ENCODE results near the gene SEC62. TPM values are rescaled to one million over a fixed set of nuclear protein-coding genes. Genes with fewer than 3 reads are reported as not detected.

SEC62 gene
- total and polyA plus RNA-seq, 9 donors, result 53.7 to 96.2 (median 70.7) TPM

DNA sequence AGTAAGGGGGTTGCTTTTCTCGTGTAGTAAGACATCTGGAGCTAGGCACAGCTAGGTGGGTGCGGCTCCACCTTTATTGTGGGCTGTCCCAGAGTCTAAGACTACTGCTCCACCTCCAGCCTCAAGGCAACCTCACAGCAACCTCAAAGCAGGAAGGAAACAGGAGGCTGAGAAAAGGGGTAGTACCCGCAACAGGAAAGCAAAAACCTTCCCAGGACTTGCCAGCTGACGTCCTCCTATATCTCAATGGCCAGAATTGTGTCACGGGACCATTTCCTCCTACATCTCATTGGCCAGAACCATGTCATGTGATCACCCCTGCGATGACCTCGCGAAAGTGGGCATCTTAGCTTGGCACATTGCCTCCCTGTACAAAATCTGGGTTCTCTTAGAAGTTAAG, 66.9 kb downstream of the SEC62 start:
- Histone ChIP-seq H3K4me1 (ENCODE audit: control insufficient read depth, insufficient read depth, low read length) (peaks cover 4% of the 10 kb centered on the region), H3K27ac (ENCODE audit: low read length) (no peak overlapping the region), H3K4me3 (ENCODE audit: low read length) (no peak overlapping the region), H3K36me3 (ENCODE audit: control insufficient read depth, insufficient read depth, low read length) (no peaks in the 10 kb centered on the region), H3K9me3 (replicated peaks; ENCODE audit: control insufficient read depth, low read depth, low read length) (no peaks in the 10 kb centered on the region), H3K27me3 (ENCODE audit: control insufficient read depth, insufficient read depth, low read length) (peaks cover 13% of the 10 kb centered on the region)
- WGBS (ENCODE audit: insufficient coverage), result 75% methylated on average over 5 of the region's 8 CpGs
- DNase-seq, result no peak

DNA sequence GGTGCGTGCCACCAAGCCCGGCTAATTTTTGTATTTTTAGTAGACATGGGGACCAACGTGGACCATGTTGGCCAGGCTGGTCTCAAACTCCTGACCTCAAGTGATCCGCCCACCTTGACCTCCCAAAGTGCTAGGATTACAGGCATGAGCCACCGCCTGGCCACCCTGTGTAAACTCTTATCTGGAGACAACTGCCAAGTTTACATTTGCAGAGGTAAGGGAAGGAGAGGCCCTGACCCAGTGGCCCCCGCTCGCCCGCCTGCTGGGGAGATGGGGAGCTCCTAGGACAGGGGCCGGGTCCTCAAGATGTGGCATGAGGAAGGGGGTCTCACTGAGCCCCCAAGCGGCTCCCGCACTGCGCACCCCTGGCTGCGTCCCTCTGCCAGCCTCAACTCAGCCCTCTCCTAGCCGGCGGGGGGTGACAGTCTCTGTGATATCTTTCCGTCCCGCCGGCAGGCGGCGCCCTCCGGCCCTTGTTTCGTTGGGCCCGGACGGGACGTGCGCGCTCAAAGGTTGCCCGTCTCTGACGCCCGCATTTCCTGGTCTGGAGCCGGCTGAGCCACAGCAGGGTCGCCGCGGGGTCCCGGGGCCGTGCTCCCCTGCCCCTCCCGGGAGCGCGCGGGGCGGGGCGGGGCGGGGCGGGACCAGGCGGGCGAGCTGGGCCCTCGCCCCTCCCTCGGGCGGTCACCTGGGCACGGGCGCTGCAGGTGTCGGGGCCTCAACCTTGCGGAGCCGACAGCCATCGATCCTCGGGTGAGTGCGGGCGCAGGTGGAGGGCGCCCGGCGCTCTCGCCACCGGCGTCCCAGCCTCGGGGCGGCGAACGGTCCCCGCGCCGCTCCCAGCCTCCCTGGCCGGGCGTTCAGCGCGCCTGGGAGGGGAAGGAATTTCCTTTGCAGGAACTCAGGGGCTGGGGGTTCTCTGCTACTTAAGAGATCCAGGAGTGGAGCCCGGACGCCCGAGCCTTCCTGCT, 71.1 kb downstream of the SEC62 start, which contains the start of gene GPR160:
Gene GPR160 (plus strand): TSS at position 533 of the 971 bp plus-strand sequence. CDS start 45,978 bp downstream, outside the sequence.
- peak; percentile 57 for DNase-seq
- H3K27ac ChIP-seq (ENCODE audit: low read length), result no peak within 1 kb of the TSS
- H3K36me3 ChIP-seq (ENCODE audit: control insufficient read depth, insufficient read depth, low read length), result no peaks in the 10 kb centered on the region
- peaks cover 28% of the 10 kb centered on the region for H3K27me3 ChIP-seq (ENCODE audit: control insufficient read depth, insufficient read depth, low read length)
- WGBS (ENCODE audit: insufficient coverage), result 3% methylated on average over 70 of the region's 78 CpGs
- peak within 1 kb of the TSS; percentile 37 for H3K4me3 ChIP-seq (ENCODE audit: low read length)
- H3K4me1 ChIP-seq (ENCODE audit: control insufficient read depth, insufficient read depth, low read length), result peaks cover 7% of the 10 kb centered on the region
- no peaks in the 10 kb centered on the region for H3K9me3 ChIP-seq (replicated peaks; ENCODE audit: control insufficient read depth, low read depth, low read length)

DNA sequence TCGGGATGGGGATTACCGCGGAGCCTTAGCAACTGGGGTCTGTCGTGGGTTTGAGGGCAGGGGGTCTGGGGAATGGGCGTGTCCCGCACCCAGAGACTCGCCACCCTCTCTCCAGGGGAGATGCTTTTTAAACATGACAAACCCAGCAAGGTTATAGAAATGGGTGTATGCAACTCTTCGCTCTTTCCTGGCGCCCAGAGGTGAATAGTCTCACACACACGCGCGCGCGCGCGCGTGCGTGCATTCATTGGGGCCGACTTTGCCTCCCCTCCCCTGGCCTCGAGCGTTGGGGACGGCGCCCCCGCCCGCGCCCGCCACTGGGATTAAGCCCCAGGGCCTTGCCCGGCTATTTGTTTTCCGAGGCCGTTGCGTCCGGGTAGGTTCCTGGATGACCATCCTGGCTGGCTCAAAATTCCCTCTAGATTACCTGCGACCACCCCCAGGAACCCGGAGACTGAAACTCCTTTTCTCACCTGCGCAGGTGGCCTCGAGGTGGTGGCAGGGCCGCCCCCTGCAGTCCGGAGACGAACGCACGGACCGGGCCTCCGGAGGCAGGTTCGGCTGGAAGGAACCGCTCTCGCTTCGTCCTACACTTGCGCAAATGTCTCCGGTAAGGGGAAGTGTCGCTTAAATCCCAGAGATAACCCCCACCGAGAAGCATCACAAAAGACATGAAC, 72.0 kb downstream of the SEC62 start:
- Histone ChIP-seq H3K27ac (ENCODE audit: low read length) (no peak overlapping the region), H3K9me3 (replicated peaks; ENCODE audit: control insufficient read depth, low read depth, low read length) (no peaks in the 10 kb centered on the region), H3K4me1 (ENCODE audit: control insufficient read depth, insufficient read depth, low read length) (peaks cover 8% of the 10 kb centered on the region), H3K36me3 (ENCODE audit: control insufficient read depth, insufficient read depth, low read length) (no peaks in the 10 kb centered on the region), H3K27me3 (ENCODE audit: control insufficient read depth, insufficient read depth, low read length) (peaks cover 28% of the 10 kb centered on the region), H3K4me3 (ENCODE audit: low read length) (peak overlapping the region; percentile 37)
- 5% methylated on average over 47 of the region's 51 CpGs for WGBS (ENCODE audit: insufficient coverage)
- no peak for DNase-seq

DNA sequence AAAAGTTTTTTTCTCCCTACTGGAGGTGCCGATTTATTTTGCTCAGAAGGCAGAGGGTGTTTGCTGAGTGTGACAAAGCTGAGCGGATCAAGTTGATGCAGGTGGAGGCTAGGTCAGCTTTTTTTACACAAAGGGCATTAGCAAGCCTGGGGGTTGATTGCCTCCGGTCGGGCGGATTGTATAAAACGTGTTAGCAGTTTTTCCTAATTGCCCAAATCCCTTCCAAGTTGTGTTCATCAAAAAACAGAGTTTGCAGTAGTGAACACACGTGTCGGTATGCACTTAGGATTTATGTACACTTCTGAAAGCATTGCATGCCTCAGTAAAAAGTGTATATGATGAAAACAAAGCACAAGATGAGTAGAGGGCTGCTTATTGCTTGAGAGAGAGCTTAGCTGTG, 73.8 kb downstream of the SEC62 start:
- no peak overlapping the region for H3K4me3 ChIP-seq (ENCODE audit: low read length)
- H3K9me3 ChIP-seq (replicated peaks; ENCODE audit: control insufficient read depth, low read depth, low read length), result no peaks in the 10 kb centered on the region
- peaks cover 28% of the 10 kb centered on the region for H3K27me3 ChIP-seq (ENCODE audit: control insufficient read depth, insufficient read depth, low read length)
- no peaks in the 10 kb centered on the region for H3K36me3 ChIP-seq (ENCODE audit: control insufficient read depth, insufficient read depth, low read length)
- no peak overlapping the region for H3K27ac ChIP-seq (ENCODE audit: low read length)
- WGBS (ENCODE audit: insufficient coverage), result 10% methylated on average over 2 of the region's 8 CpGs
- no peak for DNase-seq
- H3K4me1 ChIP-seq (ENCODE audit: control insufficient read depth, insufficient read depth, low read length), result peaks cover 9% of the 10 kb centered on the region

DNA sequence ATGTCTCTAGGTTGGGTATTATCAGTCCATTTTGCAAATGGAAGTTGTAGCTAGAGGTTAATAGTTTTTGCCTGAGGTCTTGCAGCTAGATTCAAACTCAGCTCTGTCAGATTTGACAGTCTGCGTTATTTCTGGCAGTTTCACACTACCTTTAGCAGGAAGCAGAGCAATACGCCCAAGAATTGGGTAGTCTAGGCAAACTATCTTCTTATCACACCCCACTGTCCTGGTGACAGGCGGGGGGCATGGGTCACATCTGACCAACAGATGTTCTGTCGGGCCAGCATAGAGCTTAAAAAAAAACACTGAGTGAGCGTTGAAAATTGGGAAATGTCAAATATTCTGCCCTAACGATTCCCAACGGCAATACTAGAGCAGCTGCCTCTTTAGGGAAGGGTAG, 76.9 kb downstream of the SEC62 start:
- H3K9me3 ChIP-seq (replicated peaks; ENCODE audit: control insufficient read depth, low read depth, low read length), result no peaks in the 10 kb centered on the region
- no peak overlapping the region for H3K4me3 ChIP-seq (ENCODE audit: low read length)
- peaks cover 16% of the 10 kb centered on the region for H3K27me3 ChIP-seq (ENCODE audit: control insufficient read depth, insufficient read depth, low read length)
- H3K4me1 ChIP-seq (ENCODE audit: control insufficient read depth, insufficient read depth, low read length), result peaks cover 5% of the 10 kb centered on the region
- no peak for DNase-seq
- H3K36me3 ChIP-seq (ENCODE audit: control insufficient read depth, insufficient read depth, low read length), result no peaks in the 10 kb centered on the region
- H3K27ac ChIP-seq (ENCODE audit: low read length), result no peak overlapping the region
- WGBS (ENCODE audit: insufficient coverage), result 5% methylated on average over 4 of the region's 7 CpGs

DNA sequence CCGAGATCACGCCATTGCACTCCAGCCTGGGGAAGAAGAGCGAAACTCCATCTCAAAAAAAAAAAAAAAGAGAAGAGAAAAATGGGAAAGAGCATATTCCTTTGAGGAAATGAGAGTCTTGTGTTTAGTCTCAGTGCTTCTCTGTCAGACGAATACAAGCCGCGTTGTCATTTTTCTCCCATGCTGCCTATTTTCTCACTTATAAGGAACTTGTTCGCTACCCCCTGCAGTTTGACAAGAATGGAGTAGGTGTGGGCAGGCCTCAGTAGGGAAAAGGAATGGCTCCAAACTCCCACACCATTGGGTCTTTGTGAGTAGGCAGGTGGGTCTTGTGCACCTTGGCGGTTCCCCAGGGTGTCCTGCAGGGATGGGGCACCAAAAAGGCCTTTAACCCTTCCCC, 77.7 kb downstream of the SEC62 start:
- H3K9me3 ChIP-seq (replicated peaks; ENCODE audit: control insufficient read depth, low read depth, low read length), result no peaks in the 10 kb centered on the region
- H3K4me3 ChIP-seq (ENCODE audit: low read length), result no peak overlapping the region
- peak; percentile 57 for DNase-seq
- 80% methylated on average over 1 of the region's 8 CpGs for WGBS (ENCODE audit: insufficient coverage)
- H3K4me1 ChIP-seq (ENCODE audit: control insufficient read depth, insufficient read depth, low read length), result peaks cover 2% of the 10 kb centered on the region
- H3K36me3 ChIP-seq (ENCODE audit: control insufficient read depth, insufficient read depth, low read length), result no peaks in the 10 kb centered on the region
- H3K27ac ChIP-seq (ENCODE audit: low read length), result peak overlapping the region; percentile 53
- H3K27me3 ChIP-seq (ENCODE audit: control insufficient read depth, insufficient read depth, low read length), result peaks cover 8% of the 10 kb centered on the region

DNA sequence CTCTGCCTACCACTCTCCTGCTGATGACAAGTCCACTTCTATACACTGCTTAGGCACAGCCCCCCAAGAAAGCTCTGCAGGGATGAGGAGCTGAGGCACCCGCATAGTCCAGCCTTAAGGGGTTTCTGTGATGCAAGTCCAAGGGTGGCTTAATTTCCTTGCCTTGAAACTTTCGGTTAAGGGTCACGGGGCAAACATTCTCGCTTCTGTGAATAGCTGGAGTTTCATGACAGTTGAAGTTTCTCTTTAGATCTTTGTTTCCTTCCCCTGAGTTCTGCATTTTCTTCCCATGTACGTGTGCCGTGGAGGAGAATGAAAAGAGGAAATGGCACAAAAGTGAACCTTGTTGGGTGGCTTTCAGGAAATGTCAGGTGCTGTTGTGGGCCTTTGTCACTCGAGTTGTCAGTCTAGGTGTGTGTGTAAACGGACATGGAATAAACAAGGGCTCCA, 78.2 kb downstream of the SEC62 start:
- H3K4me1 ChIP-seq (ENCODE audit: control insufficient read depth, insufficient read depth, low read length), result peaks cover 7% of the 10 kb centered on the region
- WGBS (ENCODE audit: insufficient coverage), result 78% methylated on average over 7 of the region's 8 CpGs
- H3K27ac ChIP-seq (ENCODE audit: low read length), result peak overlapping the region; percentile 53
- DNase-seq, result peak; percentile 69
- no peak overlapping the region for H3K4me3 ChIP-seq (ENCODE audit: low read length)
- no peaks in the 10 kb centered on the region for H3K9me3 ChIP-seq (replicated peaks; ENCODE audit: control insufficient read depth, low read depth, low read length)
- H3K27me3 ChIP-seq (ENCODE audit: control insufficient read depth, insufficient read depth, low read length), result peaks cover 5% of the 10 kb centered on the region
- no peaks in the 10 kb centered on the region for H3K36me3 ChIP-seq (ENCODE audit: control insufficient read depth, insufficient read depth, low read length)

DNA sequence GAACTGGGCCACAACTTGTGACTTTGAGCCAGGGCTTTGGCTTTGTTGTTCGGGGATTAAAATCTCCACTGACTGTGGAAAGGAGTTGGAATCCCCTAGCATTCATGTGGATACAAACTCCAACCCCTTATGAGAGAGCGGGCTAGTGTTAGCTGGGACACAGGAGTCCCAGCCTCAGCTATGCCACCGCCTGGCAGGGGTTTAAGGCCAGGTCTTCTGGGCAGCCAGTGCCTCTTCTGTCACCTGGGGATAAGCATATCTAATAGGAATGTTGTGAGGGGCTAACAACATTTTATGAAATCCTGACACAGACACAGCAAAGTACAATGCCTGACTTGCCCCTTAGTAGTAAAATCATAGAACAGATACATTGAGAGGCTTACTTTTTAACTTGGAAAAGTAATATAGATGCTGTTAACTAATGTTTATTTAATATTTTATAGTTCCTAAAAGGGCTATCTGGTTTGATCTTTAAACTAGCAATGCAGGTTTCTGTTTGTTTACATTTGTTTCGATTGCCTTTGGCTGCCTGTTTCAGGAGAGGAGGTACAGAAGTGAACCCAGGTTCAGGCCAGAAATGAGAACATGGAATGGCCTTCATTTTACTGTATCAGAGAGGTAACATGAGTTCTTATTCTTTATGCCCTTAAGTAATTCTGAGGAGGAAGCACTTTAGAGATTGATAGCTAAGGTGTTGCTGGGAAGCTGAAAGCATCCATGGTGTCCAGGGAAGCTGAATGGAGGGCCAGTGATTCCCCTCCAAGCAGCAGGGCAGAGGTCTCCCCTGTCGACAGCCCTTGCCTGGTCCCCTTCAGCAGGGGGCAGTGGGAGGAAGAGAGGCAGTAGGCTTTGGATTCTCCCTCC, 79.9 kb downstream of the SEC62 start:
- H3K36me3 ChIP-seq (ENCODE audit: control insufficient read depth, insufficient read depth, low read length), result no peaks in the 10 kb centered on the region
- 75% methylated on average over 2 of the region's 5 CpGs for WGBS (ENCODE audit: insufficient coverage)
- no peak overlapping the region for H3K27ac ChIP-seq (ENCODE audit: low read length)
- no peaks in the 10 kb centered on the region for H3K9me3 ChIP-seq (replicated peaks; ENCODE audit: control insufficient read depth, low read depth, low read length)
- peaks cover 7% of the 10 kb centered on the region for H3K4me1 ChIP-seq (ENCODE audit: control insufficient read depth, insufficient read depth, low read length)
- H3K4me3 ChIP-seq (ENCODE audit: low read length), result no peak overlapping the region
- no peaks in the 10 kb centered on the region for H3K27me3 ChIP-seq (ENCODE audit: control insufficient read depth, insufficient read depth, low read length)
- DNase-seq, result no peak

DNA sequence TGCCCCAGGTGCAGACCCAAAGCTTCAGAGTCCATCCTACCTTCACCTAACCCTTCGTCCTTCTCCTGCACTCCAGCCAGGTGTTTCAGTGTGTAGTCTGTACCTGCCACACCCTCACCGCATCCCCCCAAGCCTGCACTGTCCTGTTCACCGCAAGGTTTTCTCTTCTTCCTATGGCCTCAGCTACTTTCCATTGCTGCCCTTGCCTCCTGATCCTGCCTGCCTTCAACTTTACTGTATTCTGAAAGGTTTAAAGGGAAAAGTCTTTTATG, 80.5 kb downstream of the SEC62 start:
- no peak overlapping the region for H3K27ac ChIP-seq (ENCODE audit: low read length)
- H3K4me3 ChIP-seq (ENCODE audit: low read length), result no peak overlapping the region
- H3K36me3 ChIP-seq (ENCODE audit: control insufficient read depth, insufficient read depth, low read length), result no peaks in the 10 kb centered on the region
- WGBS (ENCODE audit: insufficient coverage), result 100% methylated on average over 1 of the region's 3 CpGs
- DNase-seq, result no peak
- H3K27me3 ChIP-seq (ENCODE audit: control insufficient read depth, insufficient read depth, low read length), result no peaks in the 10 kb centered on the region
- no peaks in the 10 kb centered on the region for H3K9me3 ChIP-seq (replicated peaks; ENCODE audit: control insufficient read depth, low read depth, low read length)
- H3K4me1 ChIP-seq (ENCODE audit: control insufficient read depth, insufficient read depth, low read length), result peaks cover 7% of the 10 kb centered on the region
